Fibroblast of mammary gland (primary cell): ENCODE results near the gene GATA3.

Experiments used
- DNase-seq: peaks from one replicate; pipeline ENCODE4 v3.0.0-alpha.2; 2010; ENCODE audit warnings: low read depth
- H3K4me3 ChIP-seq: 2 replicates; pipeline ENCODE4 v1.5.1; 2011; ENCODE audit warnings: low read depth, mild to moderate bottlenecking, low read length, moderate library complexity; ENCODE audit not compliant: control insufficient read depth
- TF ChIP-seq, protein P1 (sequence below): conservative IDR thresholded peaks from 2 replicates; pipeline ENCODE4 v1.5.1; 2011; ENCODE audit warnings: low read depth, low read length, inconsistent platforms; ENCODE audit not compliant: control insufficient read depth, insufficient read depth

Gene GATA3

DNA sequence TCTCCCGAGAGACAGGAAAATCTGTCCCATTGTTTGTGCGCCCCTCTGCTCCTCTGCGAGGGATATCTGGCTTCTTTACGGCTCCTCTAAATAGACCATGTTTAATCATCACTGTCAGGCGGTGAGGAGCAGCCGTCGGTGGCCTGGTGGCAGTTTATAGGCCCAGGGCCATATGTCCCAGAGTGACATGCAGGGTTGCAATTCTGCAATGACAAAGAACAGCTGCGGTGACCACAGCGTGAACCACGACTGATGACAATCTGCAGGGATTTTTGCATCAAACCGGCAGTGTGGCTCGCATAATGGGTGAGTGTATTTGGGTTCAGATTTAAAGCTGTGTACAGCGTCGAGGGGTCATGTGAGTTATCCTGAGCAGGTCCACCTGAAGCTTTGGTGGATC lies 41.5 kb downstream of the GATA3 start:
- TF ChIP-seq, protein P1, sequence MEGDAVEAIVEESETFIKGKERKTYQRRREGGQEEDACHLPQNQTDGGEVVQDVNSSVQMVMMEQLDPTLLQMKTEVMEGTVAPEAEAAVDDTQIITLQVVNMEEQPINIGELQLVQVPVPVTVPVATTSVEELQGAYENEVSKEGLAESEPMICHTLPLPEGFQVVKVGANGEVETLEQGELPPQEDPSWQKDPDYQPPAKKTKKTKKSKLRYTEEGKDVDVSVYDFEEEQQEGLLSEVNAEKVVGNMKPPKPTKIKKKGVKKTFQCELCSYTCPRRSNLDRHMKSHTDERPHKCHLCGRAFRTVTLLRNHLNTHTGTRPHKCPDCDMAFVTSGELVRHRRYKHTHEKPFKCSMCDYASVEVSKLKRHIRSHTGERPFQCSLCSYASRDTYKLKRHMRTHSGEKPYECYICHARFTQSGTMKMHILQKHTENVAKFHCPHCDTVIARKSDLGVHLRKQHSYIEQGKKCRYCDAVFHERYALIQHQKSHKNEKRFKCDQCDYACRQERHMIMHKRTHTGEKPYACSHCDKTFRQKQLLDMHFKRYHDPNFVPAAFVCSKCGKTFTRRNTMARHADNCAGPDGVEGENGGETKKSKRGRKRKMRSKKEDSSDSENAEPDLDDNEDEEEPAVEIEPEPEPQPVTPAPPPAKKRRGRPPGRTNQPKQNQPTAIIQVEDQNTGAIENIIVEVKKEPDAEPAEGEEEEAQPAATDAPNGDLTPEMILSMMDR = no peak
- no peak for DNase-seq
- no peak overlapping the region for H3K4me3 ChIP-seq

DNA sequence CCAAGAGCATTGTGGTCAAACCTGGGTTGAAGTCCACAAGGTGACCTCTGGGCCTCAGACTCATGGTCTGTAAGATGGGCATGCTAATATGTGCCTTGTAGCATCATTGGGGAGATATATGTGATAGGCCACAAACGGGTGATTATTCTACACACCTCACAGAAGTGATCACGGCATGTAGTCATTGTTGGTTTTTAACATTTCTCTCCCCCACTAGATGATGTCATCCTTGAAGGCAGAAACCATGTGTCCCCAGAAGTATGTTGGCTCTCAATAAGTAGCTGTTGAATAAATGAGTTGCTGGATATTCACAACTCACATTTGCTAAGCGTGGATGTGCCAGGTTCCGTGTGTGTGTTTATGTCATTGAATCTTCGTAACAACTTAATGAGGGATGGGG lies 42.4 kb downstream of the GATA3 start:
- DNase-seq = no peak
- TF ChIP-seq, protein P1 = no peak
- no peak overlapping the region for H3K4me3 ChIP-seq

DNA sequence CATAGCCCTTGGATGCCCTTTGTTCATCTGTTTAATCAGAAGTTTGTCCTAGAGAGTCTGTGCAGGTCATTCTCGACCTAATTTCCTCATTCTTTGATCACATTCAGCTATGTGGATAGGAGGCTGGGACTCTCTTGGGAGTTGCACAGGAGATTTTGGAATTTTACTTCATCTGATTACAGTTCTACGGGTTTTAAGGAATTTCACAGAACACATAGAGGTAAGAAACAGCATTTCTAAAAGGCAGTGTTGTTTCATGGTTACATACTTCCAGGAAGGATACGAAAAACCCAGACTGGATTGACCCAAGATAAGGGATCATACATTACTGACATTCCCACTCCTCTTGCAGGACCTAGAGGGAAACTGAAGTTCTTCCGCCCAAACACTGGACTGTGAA lies 45.9 kb downstream of the GATA3 start:
- H3K4me3 ChIP-seq = no peak overlapping the region
- DNase-seq = no peak
- TF ChIP-seq, protein P1 = no peak

DNA sequence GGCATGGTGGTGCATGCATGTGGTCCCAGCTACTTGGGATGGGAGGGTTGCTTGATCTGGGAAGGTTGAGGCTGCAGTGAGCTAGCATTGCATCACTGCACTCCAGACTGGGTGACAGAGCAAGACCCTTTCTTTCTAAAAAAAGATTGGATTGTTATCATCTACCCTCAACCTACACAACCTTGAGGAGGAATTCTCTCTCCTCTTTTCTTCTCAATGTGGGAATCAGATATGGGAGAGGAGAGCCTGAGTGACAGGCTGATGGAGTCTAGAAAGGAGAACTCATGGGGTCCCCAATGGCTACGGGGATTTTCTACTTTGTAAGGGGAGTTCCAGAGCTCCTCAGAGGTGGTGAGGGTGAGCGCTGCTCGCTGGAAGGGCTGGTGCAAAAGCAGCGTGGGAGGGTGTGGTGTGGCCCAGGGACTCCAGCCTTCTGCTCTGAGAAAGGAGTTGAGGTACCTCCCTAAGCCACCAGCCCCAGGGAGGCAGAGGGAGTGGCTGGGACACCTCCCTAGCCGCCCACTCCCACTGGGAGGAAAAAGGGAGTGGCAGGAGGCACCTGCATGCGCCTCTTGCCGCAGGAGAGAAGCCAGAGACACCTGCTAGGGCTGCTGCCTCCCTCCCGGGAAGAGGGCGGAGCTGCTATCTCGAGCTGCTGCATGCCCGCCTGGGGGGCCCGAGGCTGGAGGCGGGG lies 48.4 kb downstream of the GATA3 start:
- H3K4me3 ChIP-seq = no peak overlapping the region
- TF ChIP-seq, protein P1 = no peak
- DNase-seq = no peak

DNA sequence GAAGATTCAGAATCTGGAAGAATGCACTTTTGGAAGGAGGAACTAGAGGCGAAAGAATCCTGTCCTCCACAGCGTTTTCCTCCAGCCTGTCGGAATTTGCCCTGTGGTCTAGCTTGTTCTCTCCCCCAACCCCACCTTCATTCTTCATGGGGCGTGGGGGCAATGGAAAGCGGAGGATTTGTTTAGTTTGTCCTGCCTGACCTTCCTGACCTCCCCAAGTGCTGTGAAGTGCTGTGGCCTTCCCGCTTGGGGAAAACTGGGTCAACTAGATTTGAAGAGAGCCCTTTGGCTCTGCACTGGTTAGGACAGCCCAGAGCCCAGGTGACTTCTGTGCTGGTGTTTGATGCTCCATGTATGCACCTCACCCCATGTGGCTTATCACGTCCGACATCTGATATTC lies 49.1 kb downstream of the GATA3 start:
- TF ChIP-seq, protein P1 = no peak
- no peak overlapping the region for H3K4me3 ChIP-seq
- DNase-seq = no peak

DNA sequence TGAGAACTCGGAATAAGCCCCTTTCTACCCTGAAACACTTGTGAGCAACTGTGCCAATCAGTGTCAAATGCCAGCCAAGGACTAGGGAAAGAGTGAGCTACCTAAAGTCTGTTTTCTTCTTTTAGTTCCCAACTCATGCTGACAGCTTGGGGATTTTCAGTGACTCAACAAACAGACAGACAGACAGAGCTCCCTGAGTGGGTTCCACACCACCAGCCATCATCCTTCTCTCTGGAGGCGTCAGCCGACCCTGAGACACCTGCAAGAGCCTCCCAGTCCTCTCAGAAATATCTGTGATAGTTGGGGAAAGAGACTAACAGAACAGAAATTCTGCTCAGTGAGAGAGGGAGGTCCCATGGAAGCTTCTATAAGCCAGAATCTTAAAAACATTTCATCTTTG lies 49.5 kb downstream of the GATA3 start:
- DNase-seq = no peak
- TF ChIP-seq, protein P1 = no peak
- H3K4me3 ChIP-seq = no peak overlapping the region

DNA sequence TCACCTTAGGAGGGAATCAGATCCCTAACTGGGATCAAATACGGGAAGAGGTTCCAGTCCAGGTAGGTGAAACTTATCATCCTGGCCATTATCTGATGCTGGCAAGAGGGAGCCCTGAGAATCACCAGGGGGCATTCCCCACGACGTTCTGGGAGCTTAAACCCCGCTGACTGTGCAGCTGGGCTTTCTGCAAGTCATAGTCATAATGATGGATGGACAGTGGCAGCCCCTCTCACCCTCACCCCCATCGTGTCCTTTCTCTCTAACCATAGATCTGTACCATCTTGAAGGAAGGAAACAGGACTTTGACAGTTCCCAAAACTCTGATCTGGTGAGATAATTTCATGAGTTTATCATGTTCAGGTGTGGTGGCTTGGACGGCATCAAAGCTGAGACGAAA lies 50.2 kb downstream of the GATA3 start:
- no peak overlapping the region for H3K4me3 ChIP-seq
- TF ChIP-seq, protein P1 = no peak
- DNase-seq = no peak
